H1 (cell line): Measurements from ENCODE around the gene CELF1. TPM values are rescaled to one million over a fixed set of nuclear protein-coding genes. Genes with fewer than 3 reads are reported as not detected.

Experiments used
- ATF3 ChIP-seq: IDR thresholded peaks from 2 replicates; pipeline ENCODE4 v1.6.1; 2011; ENCODE audit warnings: low read depth, mild to moderate bottlenecking, low read length; ENCODE audit not compliant: insufficient read depth
- BCL11A ChIP-seq, 2 experiments: IDR thresholded peaks; one replicate each; pipeline ENCODE4 v1.6.1; 2011; ENCODE audit warnings: low read depth in 2 of 2, low read length in 2 of 2, mild to moderate bottlenecking in 2 of 2
- EGR1 ChIP-seq: IDR thresholded peaks from 2 replicates; pipeline ENCODE4 v1.6.1; 2011; ENCODE audit warnings: low read depth, low read length, borderline replicate concordance
- HDAC6 ChIP-seq: IDR thresholded peaks from one replicate; pipeline ENCODE4 v1.7.1; 2012; ENCODE audit warnings: low read depth, mild to moderate bottlenecking, inconsistent platforms, low read length, moderate library complexity
- MAFK ChIP-seq: IDR thresholded peaks from 2 replicates; pipeline ENCODE4 v1.6.1; 2012; ENCODE audit warnings: low read depth, mild to moderate bottlenecking, improper control_type of control experiment, low read length
- MAX ChIP-seq: IDR thresholded peaks from 2 replicates; pipeline ENCODE4 v1.6.1; 2012; ENCODE audit warnings: inconsistent platforms
- NRF1 ChIP-seq: IDR thresholded peaks from 2 replicates; pipeline ENCODE4 v1.6.1; 2011; ENCODE audit warnings: mild to moderate bottlenecking, low read depth, low read length, improper control_type of control experiment
- POLR2A ChIP-seq, 2 experiments: IDR thresholded peaks; 1 replicate in 1 of 2; 2 replicates in 1 of 2; pipeline ENCODE4 v1.6.1; 2011; ENCODE audit warnings: low read depth in 2 of 2, low read length in 2 of 2, mild to moderate bottlenecking in 2 of 2; ENCODE audit errors: control extremely low read depth in 1 of 2
- polyA plus RNA-seq, 7 experiments: library from polyadenylated mRNA; depleted of rRNA in 3 of 7; stranded (reverse) in 5 of 7; unstranded in 2 of 7; fragments of >200 nt in 5 of 7; fragments of 200-250 nt in 2 of 7; gene quantifications; 1 replicate in 5 of 7; 2 replicates in 1 of 7; 4 replicates in 1 of 7; pipeline versions ENCODE4 v1.2.1 to v1.2.3, GENCODE V29; 2011 to 2013; ENCODE audit warnings: missing spikeins in 2 of 7, mixed read lengths in 2 of 7
- total RNA-seq: library from RNA; stranded (reverse); fragmentation: NEBNext Ultra II Directional; extraction: Animal tissue kit (Norgen Biotek cat#: 25700); gene quantifications from 2 replicates; pipeline ENCODE4 v1.2.1, GENCODE V29; 2021

The CELF1 gene
- total and polyA plus RNA-seq, 2 of the 8 experiments (the other 6 are each of a cell fraction or from before 2014, with no cell fraction given), result 131 to 197 TPM

- TF ChIP-seq EGR1 (no peak), MAX (no peak), HDAC6 (no peak), ATF3 (no peak), NRF1 (no peak), MAFK (no peak), POLR2A (IDR thresholded peaks at IDR 0.05; ENCODE audit: control extremely low read depth in 1 of 2, low read depth in 2 of 2, low read length in 2 of 2) (no peak), BCL11A (IDR thresholded peaks at IDR 0.05; ENCODE audit: low read depth in 2 of 2, low read length in 2 of 2) (no peak)
- TF ChIP-seq, all 59 proteins: peak for 0
These were observed 34.9 kb upstream of the CELF1 start (continued) for GRCh38 chr11:47587723-47588326.
